ENCODE data around the gene TNS1.

The TNS1 gene

GRCh38 chr2:217979151-217979811 is 23.5 kb downstream of the TNS1 start:
- peaks cover 7% of the 10 kb centered on the region for H3K4me1 ChIP-seq (ENCODE audit: control insufficient read depth, insufficient read depth, low read length)
- H3K27me3 ChIP-seq (ENCODE audit: control insufficient read depth, insufficient read depth, low read length), result peaks cover 21% of the 10 kb centered on the region
- H3K9ac ChIP-seq (ENCODE audit: low read depth, low read length), result no peak overlapping the region
- no peaks in the 10 kb centered on the region for H3K9me3 ChIP-seq (ENCODE audit: control insufficient read depth, insufficient read depth, low read length)
- no peaks in the 10 kb centered on the region for H3K36me3 ChIP-seq (ENCODE audit: control insufficient read depth, insufficient read depth, low read length)
- H3K4me3 ChIP-seq (ENCODE audit: low read depth, low read length), result peak overlapping the region; percentile 67

DNA sequence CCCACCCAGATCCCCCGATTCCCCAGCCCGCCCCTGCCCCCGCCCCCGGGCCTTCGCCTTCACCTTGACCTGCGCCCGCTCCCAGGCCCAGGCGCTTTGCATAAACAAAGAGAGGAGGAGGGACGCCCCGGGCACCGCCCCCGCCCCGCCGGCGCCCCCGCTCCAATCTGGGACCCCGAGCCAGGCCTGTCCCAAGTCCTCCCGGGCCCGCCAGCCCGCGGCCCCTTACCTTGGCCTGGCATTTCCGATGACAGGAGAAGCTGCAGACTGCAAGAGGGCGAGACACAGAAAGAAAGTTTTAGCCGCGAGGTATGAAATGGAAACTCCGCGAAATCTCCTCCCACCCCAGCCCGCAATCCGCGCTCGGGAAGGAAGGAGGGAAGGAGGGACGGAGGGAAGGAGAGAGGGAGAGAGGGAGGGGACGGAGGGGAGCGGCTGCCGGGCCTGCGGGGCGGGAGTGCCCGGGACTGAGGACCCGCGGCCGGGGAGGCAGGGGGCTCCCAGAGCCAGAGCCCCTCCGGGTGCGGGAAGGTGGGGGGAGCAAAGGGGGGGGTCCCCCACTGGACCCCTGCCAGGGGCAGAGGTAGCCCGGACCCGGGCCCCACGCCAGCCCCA is 24.2 kb downstream of the TNS1 start:
- H3K4me1 ChIP-seq (ENCODE audit: control insufficient read depth, insufficient read depth, low read length), result peaks cover 7% of the 10 kb centered on the region
- no peaks in the 10 kb centered on the region for H3K36me3 ChIP-seq (ENCODE audit: control insufficient read depth, insufficient read depth, low read length)
- H3K9me3 ChIP-seq (ENCODE audit: control insufficient read depth, insufficient read depth, low read length), result no peaks in the 10 kb centered on the region
- peaks cover 21% of the 10 kb centered on the region for H3K27me3 ChIP-seq (ENCODE audit: control insufficient read depth, insufficient read depth, low read length)
- H3K4me3 ChIP-seq (ENCODE audit: low read depth, low read length), result peak overlapping the region; percentile 67
- no peak overlapping the region for H3K9ac ChIP-seq (ENCODE audit: low read depth, low read length)

- no peaks in the 10 kb centered on the region for H3K9me3 ChIP-seq (ENCODE audit: control insufficient read depth, insufficient read depth, low read length)
- H3K4me1 ChIP-seq (ENCODE audit: control insufficient read depth, insufficient read depth, low read length), result peaks cover 7% of the 10 kb centered on the region
- H3K9ac ChIP-seq (ENCODE audit: low read depth, low read length), result no peak overlapping the region
- H3K27me3 ChIP-seq (ENCODE audit: control insufficient read depth, insufficient read depth, low read length), result peaks cover 21% of the 10 kb centered on the region
- H3K36me3 ChIP-seq (ENCODE audit: control insufficient read depth, insufficient read depth, low read length), result no peaks in the 10 kb centered on the region
- H3K4me3 ChIP-seq (ENCODE audit: low read depth, low read length), result peak overlapping the region; percentile 45
These were observed 24.8 kb downstream of the TNS1 start for GRCh38 chr2:217977840-217978535.

DNA sequence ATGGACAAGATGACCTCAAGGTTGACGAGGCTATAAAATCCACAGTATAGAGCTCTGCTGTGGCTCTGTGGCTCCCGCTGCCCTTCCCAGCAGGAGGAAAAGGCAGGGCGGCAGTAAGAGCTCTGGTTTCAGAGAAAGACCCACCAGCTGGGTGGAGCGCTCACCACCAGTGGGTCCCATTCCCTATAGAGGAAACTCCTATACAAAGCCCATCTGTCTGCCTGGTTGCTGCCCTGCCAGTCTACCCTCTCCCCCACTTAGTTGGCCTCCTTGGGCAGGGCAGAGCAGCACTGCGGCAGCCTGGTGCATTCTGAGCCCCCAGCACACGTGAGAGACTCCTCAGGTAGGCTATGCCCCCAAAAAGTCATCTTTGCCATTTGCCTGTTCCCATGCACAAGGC is 26.5 kb downstream of the TNS1 start:
- Histone ChIP-seq H3K4me3 (ENCODE audit: low read depth, low read length) (no peak overlapping the region), H3K27me3 (ENCODE audit: control insufficient read depth, insufficient read depth, low read length) (peaks cover 21% of the 10 kb centered on the region), H3K36me3 (ENCODE audit: control insufficient read depth, insufficient read depth, low read length) (no peaks in the 10 kb centered on the region), H3K9me3 (ENCODE audit: control insufficient read depth, insufficient read depth, low read length) (no peaks in the 10 kb centered on the region), H3K9ac (ENCODE audit: low read depth, low read length) (no peak overlapping the region), H3K4me1 (ENCODE audit: control insufficient read depth, insufficient read depth, low read length) (peaks cover 7% of the 10 kb centered on the region)

GRCh38 chr2:217975626-217976025 is 27.2 kb downstream of the TNS1 start:
- Histone ChIP-seq H3K27me3 (ENCODE audit: control insufficient read depth, insufficient read depth, low read length) (peaks cover 21% of the 10 kb centered on the region), H3K9me3 (ENCODE audit: control insufficient read depth, insufficient read depth, low read length) (no peaks in the 10 kb centered on the region), H3K4me1 (ENCODE audit: control insufficient read depth, insufficient read depth, low read length) (peaks cover 7% of the 10 kb centered on the region), H3K36me3 (ENCODE audit: control insufficient read depth, insufficient read depth, low read length) (no peaks in the 10 kb centered on the region), H3K4me3 (ENCODE audit: low read depth, low read length) (no peak overlapping the region), H3K9ac (ENCODE audit: low read depth, low read length) (no peak overlapping the region)

DNA sequence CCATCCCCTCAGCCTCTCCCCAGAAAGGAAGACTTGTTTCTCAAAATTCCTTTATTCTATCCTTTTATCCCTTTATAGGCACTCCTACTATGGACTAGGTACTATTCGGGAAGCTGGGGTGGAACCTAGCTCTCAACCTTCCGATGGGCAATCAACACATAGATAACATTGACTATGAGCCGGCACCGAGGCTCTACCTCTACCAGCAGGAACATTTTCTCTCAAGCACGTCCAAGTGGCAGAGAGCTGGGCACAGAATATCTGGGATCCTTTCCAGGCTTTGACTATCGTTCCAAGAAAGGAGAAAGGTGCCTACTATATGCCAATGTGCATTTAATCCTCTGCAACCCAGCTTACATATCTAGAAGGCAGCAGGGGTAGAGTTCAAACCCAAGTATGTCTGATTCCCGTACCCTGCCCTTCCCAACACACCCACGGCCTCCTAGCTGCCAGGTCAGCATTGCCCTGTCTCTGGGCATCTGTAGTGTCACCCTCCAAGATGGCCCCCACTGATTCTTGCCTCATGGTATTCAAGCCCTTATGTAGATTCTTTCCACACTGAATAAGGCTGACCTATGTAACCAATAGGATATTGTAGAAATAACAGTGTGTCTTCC is 28.3 kb downstream of the TNS1 start:
- Histone ChIP-seq H3K27me3 (ENCODE audit: control insufficient read depth, insufficient read depth, low read length) (peaks cover 17% of the 10 kb centered on the region), H3K9me3 (ENCODE audit: control insufficient read depth, insufficient read depth, low read length) (no peaks in the 10 kb centered on the region), H3K9ac (ENCODE audit: low read depth, low read length) (no peak overlapping the region), H3K4me1 (ENCODE audit: control insufficient read depth, insufficient read depth, low read length) (peaks cover 7% of the 10 kb centered on the region), H3K36me3 (ENCODE audit: control insufficient read depth, insufficient read depth, low read length) (no peaks in the 10 kb centered on the region), H3K4me3 (ENCODE audit: low read depth, low read length) (no peak overlapping the region)

DNA sequence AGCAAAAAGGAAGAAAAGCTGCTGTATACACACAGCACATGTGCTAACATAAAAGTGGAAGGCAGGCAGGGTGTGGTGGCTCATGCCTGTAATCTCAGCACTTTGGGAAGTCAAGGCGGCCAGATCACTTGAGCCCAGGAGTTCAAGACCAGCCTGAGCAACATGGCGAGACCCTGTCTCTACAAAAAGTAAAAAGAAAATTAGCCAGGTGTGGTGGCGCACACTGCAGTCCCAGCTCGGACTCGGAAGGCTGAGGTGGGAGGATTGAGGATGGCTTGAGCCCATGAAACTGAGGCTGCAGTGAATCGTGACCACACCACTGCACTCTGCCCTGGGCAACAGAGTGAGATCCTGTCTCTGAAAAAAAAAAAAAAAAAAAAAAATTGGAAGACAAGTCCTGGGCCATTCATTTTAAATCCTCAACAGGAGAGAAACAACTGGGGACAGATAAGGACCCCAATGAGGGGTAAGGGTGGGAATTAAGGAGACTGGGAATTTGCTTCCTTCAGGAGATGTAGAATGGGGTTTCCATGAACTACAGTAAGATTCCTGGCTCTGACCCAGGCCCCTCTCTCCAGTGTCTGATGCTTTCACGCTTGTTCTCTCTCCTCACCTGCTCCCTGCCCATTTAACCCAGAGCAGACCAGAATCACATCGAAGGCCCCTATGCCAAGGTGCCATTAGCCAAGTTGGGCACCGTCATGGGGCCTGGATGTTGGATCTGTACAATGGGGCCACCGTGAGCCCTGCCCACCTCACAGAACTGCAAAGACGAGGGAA is 29.6 kb downstream of the TNS1 start:
- H3K9me3 ChIP-seq (ENCODE audit: control insufficient read depth, insufficient read depth, low read length), result no peaks in the 10 kb centered on the region
- H3K36me3 ChIP-seq (ENCODE audit: control insufficient read depth, insufficient read depth, low read length), result no peaks in the 10 kb centered on the region
- no peak overlapping the region for H3K9ac ChIP-seq (ENCODE audit: low read depth, low read length)
- peaks cover 4% of the 10 kb centered on the region for H3K4me1 ChIP-seq (ENCODE audit: control insufficient read depth, insufficient read depth, low read length)
- peaks cover 15% of the 10 kb centered on the region for H3K27me3 ChIP-seq (ENCODE audit: control insufficient read depth, insufficient read depth, low read length)
- H3K4me3 ChIP-seq (ENCODE audit: low read depth, low read length), result no peak overlapping the region

DNA sequence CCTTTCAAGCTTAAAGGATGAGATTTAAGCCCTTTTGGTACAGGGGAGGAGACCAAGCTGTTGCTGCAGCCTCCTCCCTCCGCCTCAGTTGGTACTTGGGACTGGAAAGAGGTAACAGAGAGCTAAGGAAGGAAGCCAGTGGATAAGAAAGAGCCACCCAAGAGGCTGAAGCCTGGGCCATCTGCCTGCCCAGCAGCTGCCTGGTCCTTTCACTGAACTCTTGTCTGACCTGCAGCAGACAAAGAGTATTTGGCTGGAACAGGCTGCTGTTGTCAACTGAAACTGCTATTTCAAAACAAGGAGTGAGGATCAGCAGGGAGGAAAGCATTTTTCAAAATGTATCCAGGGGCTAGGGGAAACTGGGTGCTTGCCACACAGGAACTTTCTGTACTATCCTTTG is 30.3 kb downstream of the TNS1 start:
- H3K4me1 ChIP-seq (ENCODE audit: control insufficient read depth, insufficient read depth, low read length), result no peaks in the 10 kb centered on the region
- no peaks in the 10 kb centered on the region for H3K9me3 ChIP-seq (ENCODE audit: control insufficient read depth, insufficient read depth, low read length)
- no peaks in the 10 kb centered on the region for H3K36me3 ChIP-seq (ENCODE audit: control insufficient read depth, insufficient read depth, low read length)
- H3K27me3 ChIP-seq (ENCODE audit: control insufficient read depth, insufficient read depth, low read length), result peaks cover 10% of the 10 kb centered on the region
- H3K9ac ChIP-seq (ENCODE audit: low read depth, low read length), result no peak overlapping the region
- no peak overlapping the region for H3K4me3 ChIP-seq (ENCODE audit: low read depth, low read length)

GRCh38 chr2:217972037-217972436 is 30.8 kb downstream of the TNS1 start:
- Histone ChIP-seq H3K9ac (ENCODE audit: low read depth, low read length) (no peak overlapping the region), H3K4me3 (ENCODE audit: low read depth, low read length) (no peak overlapping the region), H3K9me3 (ENCODE audit: control insufficient read depth, insufficient read depth, low read length) (no peaks in the 10 kb centered on the region), H3K27me3 (ENCODE audit: control insufficient read depth, insufficient read depth, low read length) (peaks cover 5% of the 10 kb centered on the region), H3K4me1 (ENCODE audit: control insufficient read depth, insufficient read depth, low read length) (no peaks in the 10 kb centered on the region), H3K36me3 (ENCODE audit: control insufficient read depth, insufficient read depth, low read length) (no peaks in the 10 kb centered on the region)

- Histone ChIP-seq H3K27me3 (ENCODE audit: control insufficient read depth, insufficient read depth, low read length) (no peaks in the 10 kb centered on the region), H3K4me3 (ENCODE audit: low read depth, low read length) (no peak overlapping the region), H3K4me1 (ENCODE audit: control insufficient read depth, insufficient read depth, low read length) (no peaks in the 10 kb centered on the region), H3K9me3 (ENCODE audit: control insufficient read depth, insufficient read depth, low read length) (no peaks in the 10 kb centered on the region), H3K9ac (ENCODE audit: low read depth, low read length) (no peak overlapping the region), H3K36me3 (ENCODE audit: control insufficient read depth, insufficient read depth, low read length) (no peaks in the 10 kb centered on the region)
These were observed 31.6 kb downstream of the TNS1 start for GRCh38 chr2:217971166-217971565.

- Histone ChIP-seq H3K36me3 (ENCODE audit: control insufficient read depth, insufficient read depth, low read length) (no peaks in the 10 kb centered on the region), H3K9ac (ENCODE audit: low read depth, low read length) (no peak overlapping the region), H3K27me3 (ENCODE audit: control insufficient read depth, insufficient read depth, low read length) (no peaks in the 10 kb centered on the region), H3K9me3 (ENCODE audit: control insufficient read depth, insufficient read depth, low read length) (no peaks in the 10 kb centered on the region), H3K4me1 (ENCODE audit: control insufficient read depth, insufficient read depth, low read length) (peaks cover 2% of the 10 kb centered on the region), H3K4me3 (ENCODE audit: low read depth, low read length) (no peak overlapping the region)
These were observed 32.6 kb downstream of the TNS1 start for GRCh38 chr2:217970206-217970605.

All from iPS-15b (cell line).